ENCODE measurements around the gene ZG16B.

Gene ZG16B

GRCh38 chr16:2846511-2847310, 16.6 kb downstream of the ZG16B start:
- DNase-seq, result peak; percentile 45

- peak; percentile 53 for DNase-seq
Observed at GRCh38 chr16:2848933-2849725, 19.0 kb downstream of the ZG16B start.

- no peak for DNase-seq
Observed at GRCh38 chr16:2852003-2852730, 22.1 kb downstream of the ZG16B start.

- no peak for DNase-seq
Observed at GRCh38 chr16:2852731-2853507, 22.8 kb downstream of the ZG16B start.

GRCh38 chr16:2853531-2854073, 23.5 kb downstream of the ZG16B start:
- no peak for DNase-seq

GRCh38 chr16:2854700-2855309, 24.7 kb downstream of the ZG16B start:
- peak; percentile 38 for DNase-seq

- no peak for DNase-seq
Observed at GRCh38 chr16:2855536-2855935, 25.4 kb downstream of the ZG16B start.

- peak; percentile 53 for DNase-seq
Observed at GRCh38 chr16:2856061-2856670, 26.1 kb downstream of the ZG16B start.

GRCh38 chr16:2856686-2857450, 26.8 kb downstream of the ZG16B start:
- no peak for DNase-seq

GRCh38 chr16:2857451-2858244, 27.5 kb downstream of the ZG16B start, which contains the start of gene PRSS22:
Gene PRSS22, minus strand, starts transcription at chr16:2858170. Its CDS starts 66 bp downstream, at chr16:2858104.
- DNase-seq, result no peak

- no peak for DNase-seq
Observed at GRCh38 chr16:2858245-2859025, 28.3 kb downstream of the ZG16B start.

GRCh38 chr16:2859686-2860265, 29.7 kb downstream of the ZG16B start:
- no peak for DNase-seq

- DNase-seq, result peak; percentile 56
Observed at GRCh38 chr16:2860826-2861567, 30.9 kb downstream of the ZG16B start.

- DNase-seq, result peak; percentile 22
Observed at GRCh38 chr16:2865651-2866050, 35.5 kb downstream of the ZG16B start.

- no peak for DNase-seq
Observed at GRCh38 chr16:2866431-2866830, 36.3 kb downstream of the ZG16B start.

- no peak for DNase-seq
Observed at GRCh38 chr16:2867661-2867986, 37.5 kb downstream of the ZG16B start.

GRCh38 chr16:2867987-2868789, 38.1 kb downstream of the ZG16B start:
- peak; percentile 93 for DNase-seq

Data from inflammatory macrophage treated with lipopolysaccharide for 4 hours (primary cell).